RPMI8226 (cell line): ENCODE results near the gene MCF2L2.
"Not testable (repeated sequence)": the region's sequence is repeated elsewhere in the genome, so short reads cannot be mapped to it uniquely, and the experiment has no call there.

Experiments used
- DNase-seq: peaks from one replicate; pipeline ENCODE4 v3.0.0-alpha.2; 2015

MCF2L2 gene

GRCh38 chr3:183443395-183444385 lies 15.3 kb upstream of the MCF2L2 start:
- no peak for DNase-seq

- no peak for DNase-seq
Observed at GRCh38 chr3:183442994-183443393, 14.6 kb upstream of the MCF2L2 start.

- DNase-seq, result peak; percentile 30
Observed at GRCh38 chr3:183440521-183440920, 12.1 kb upstream of the MCF2L2 start.

- no peak for DNase-seq
Observed at GRCh38 chr3:183439515-183439914, 11.1 kb upstream of the MCF2L2 start.

GRCh38 chr3:183438735-183439134 lies 10.3 kb upstream of the MCF2L2 start:
- peak; percentile 35 for DNase-seq

- no peak for DNase-seq
Observed at GRCh38 chr3:183437666-183438564, 9.5 kb upstream of the MCF2L2 start.

GRCh38 chr3:183437061-183437460 lies 8.6 kb upstream of the MCF2L2 start:
- DNase-seq, result no peak

- peak; percentile 89 for DNase-seq
Observed at GRCh38 chr3:183435661-183436060, 7.2 kb upstream of the MCF2L2 start.

- no peak for DNase-seq
Observed at GRCh38 chr3:183434992-183435391, 6.6 kb upstream of the MCF2L2 start.

GRCh38 chr3:183434503-183434902 lies 6.1 kb upstream of the MCF2L2 start:
- DNase-seq, result no peak

- DNase-seq, result no peak
Observed at GRCh38 chr3:183430325-183430957, 2.0 kb upstream of the MCF2L2 start.

- peak; percentile 73 for DNase-seq
Observed at GRCh38 chr3:183427876-183428446, 458 bp downstream of the MCF2L2 start.

- no peak for DNase-seq
Observed at GRCh38 chr3:183427196-183427875, 1.1 kb downstream of the MCF2L2 start.

- not testable (repeated sequence) for DNase-seq
Observed at GRCh38 chr3:183418807-183419206, 9.6 kb downstream of the MCF2L2 start.

- DNase-seq, result no peak
Observed at GRCh38 chr3:183411216-183411922, 17.1 kb downstream of the MCF2L2 start.

- DNase-seq, result no peak
Observed at GRCh38 chr3:183410759-183411158, 17.7 kb downstream of the MCF2L2 start.

GRCh38 chr3:183410280-183410679 lies 18.1 kb downstream of the MCF2L2 start:
- DNase-seq, result no peak

GRCh38 chr3:183409219-183409618 lies 19.2 kb downstream of the MCF2L2 start:
- DNase-seq, result no peak

- DNase-seq, result no peak
Observed at GRCh38 chr3:183401678-183402077, 26.7 kb downstream of the MCF2L2 start.

GRCh38 chr3:183400352-183400751 lies 28.1 kb downstream of the MCF2L2 start:
- DNase-seq, result no peak

GRCh38 chr3:183396662-183397391 lies 31.6 kb downstream of the MCF2L2 start:
- no peak for DNase-seq
